HG02981 (cell line): ENCODE measurements around the gene EIF5B.
"Not testable (repeated sequence)": the region's sequence is repeated elsewhere in the genome, so short reads cannot be mapped to it uniquely, and the experiment has no call there.

Source experiments
- ATAC-seq: cut with Tn5 transposase; IDR thresholded peaks from one replicate; pipeline ENCODE4 v1.9.1; 2021; ENCODE audit warnings: mild to moderate bottlenecking, moderate library complexity; ENCODE audit not compliant: unreplicated experiment

Gene EIF5B

GRCh38 chr2:99356853-99357252, 19.7 kb downstream of the EIF5B start:
- ATAC-seq = no peak

- ATAC-seq = no peak
These were observed 28.5 kb downstream of the EIF5B start for GRCh38 chr2:99365661-99366060.

GRCh38 chr2:99368854-99369253, 31.7 kb downstream of the EIF5B start:
- not testable (repeated sequence) for ATAC-seq

- no peak for ATAC-seq
These were observed 36.0 kb downstream of the EIF5B start for GRCh38 chr2:99373144-99373543.

- ATAC-seq = no peak
These were observed 37.6 kb downstream of the EIF5B start for GRCh38 chr2:99374747-99375146.

GRCh38 chr2:99376254-99376864, 39.2 kb downstream of the EIF5B start:
- ATAC-seq = no peak

- no peak for ATAC-seq
These were observed 40.7 kb downstream of the EIF5B start for GRCh38 chr2:99377879-99378278.

- peak; percentile 88 for ATAC-seq
These were observed 43.3 kb downstream of the EIF5B start for GRCh38 chr2:99380376-99381010.

- no peak for ATAC-seq
These were observed 45.0 kb downstream of the EIF5B start for GRCh38 chr2:99382143-99382542.

- ATAC-seq = no peak
These were observed 48.8 kb downstream of the EIF5B start for GRCh38 chr2:99386011-99386410.

GRCh38 chr2:99388892-99389291, 51.7 kb downstream of the EIF5B start:
- ATAC-seq = no peak

- ATAC-seq = no peak
These were observed 52.2 kb downstream of the EIF5B start for GRCh38 chr2:99389371-99389770.

GRCh38 chr2:99389946-99390345, 52.8 kb downstream of the EIF5B start:
- ATAC-seq = no peak

GRCh38 chr2:99395589-99396130, 58.5 kb downstream of the EIF5B start:
- no peak for ATAC-seq

GRCh38 chr2:99397266-99397920, 60.2 kb downstream of the EIF5B start:
- ATAC-seq = no peak

- no peak for ATAC-seq
These were observed 61.1 kb downstream of the EIF5B start for GRCh38 chr2:99398303-99398702.

- ATAC-seq = no peak
These were observed 61.9 kb downstream of the EIF5B start for GRCh38 chr2:99399063-99399462.

- no peak for ATAC-seq
These were observed 62.6 kb downstream of the EIF5B start for GRCh38 chr2:99399795-99400194.

GRCh38 chr2:99401841-99402240, 64.7 kb downstream of the EIF5B start:
- no peak for ATAC-seq

- ATAC-seq = no peak
These were observed 65.9 kb downstream of the EIF5B start for GRCh38 chr2:99403084-99403483.

GRCh38 chr2:99403524-99403923, 66.3 kb downstream of the EIF5B start:
- ATAC-seq = no peak
